Glutamatergic neuron (in vitro differentiated cells): ENCODE measurements around the gene GCH1. TPM values are rescaled to one million over a fixed set of nuclear protein-coding genes. Genes with fewer than 3 reads are reported as not detected.

Experiments used
- DNase-seq: peaks from one replicate; pipeline ENCODE4 v3.0.0; 2022
- H3K27ac Mint-ChIP-seq: one replicate; pipeline ENCODE4 v1.8.0; 2020; ENCODE audit warnings: mild to moderate bottlenecking, mixed read lengths, inconsistent platforms; ENCODE audit not compliant: unreplicated experiment
- H3K27me3 Mint-ChIP-seq: one replicate; pipeline ENCODE4 v1.8.0; 2020; ENCODE audit warnings: mild to moderate bottlenecking, moderate library complexity, mixed read lengths, inconsistent platforms; ENCODE audit not compliant: unreplicated experiment
- H3K36me3 Mint-ChIP-seq: one replicate; pipeline ENCODE4 v1.8.0; 2020; ENCODE audit warnings: mild to moderate bottlenecking, mixed read lengths, inconsistent platforms; ENCODE audit not compliant: unreplicated experiment
- H3K4me1 Mint-ChIP-seq: one replicate; pipeline ENCODE4 v1.8.0; 2020; ENCODE audit warnings: mild to moderate bottlenecking, low read depth, mixed read lengths, inconsistent platforms; ENCODE audit not compliant: unreplicated experiment
- H3K4me3 Mint-ChIP-seq: one replicate; pipeline ENCODE4 v1.8.0; 2020; ENCODE audit warnings: mild to moderate bottlenecking, mixed read lengths, inconsistent platforms; ENCODE audit not compliant: unreplicated experiment
- H3K9me3 Mint-ChIP-seq: one replicate; pipeline ENCODE4 v1.8.0; 2020; ENCODE audit warnings: mild to moderate bottlenecking, moderate library complexity, mixed read lengths, inconsistent platforms; ENCODE audit not compliant: unreplicated experiment
- total RNA-seq: library from RNA; stranded (reverse); fragmentation: NEBNext Ultra II Directional; extraction: Animal tissue kit (Norgen Biotek cat#: 25700); gene quantifications from one replicate; pipeline ENCODE4 v1.2.1, GENCODE V29; 2021; ENCODE audit not compliant: unreplicated experiment
- TF ChIP-seq, protein P1 (sequence below): fragments of 200-600 bp; sonication (generic); IDR thresholded peaks from one replicate; pipeline ENCODE4 v1.5.0; 2021; ENCODE audit not compliant: partially characterized antibody, unreplicated experiment

The GCH1 gene
- total RNA-seq, 1 donor from 2014 or later, result 2.4 TPM

DNA sequence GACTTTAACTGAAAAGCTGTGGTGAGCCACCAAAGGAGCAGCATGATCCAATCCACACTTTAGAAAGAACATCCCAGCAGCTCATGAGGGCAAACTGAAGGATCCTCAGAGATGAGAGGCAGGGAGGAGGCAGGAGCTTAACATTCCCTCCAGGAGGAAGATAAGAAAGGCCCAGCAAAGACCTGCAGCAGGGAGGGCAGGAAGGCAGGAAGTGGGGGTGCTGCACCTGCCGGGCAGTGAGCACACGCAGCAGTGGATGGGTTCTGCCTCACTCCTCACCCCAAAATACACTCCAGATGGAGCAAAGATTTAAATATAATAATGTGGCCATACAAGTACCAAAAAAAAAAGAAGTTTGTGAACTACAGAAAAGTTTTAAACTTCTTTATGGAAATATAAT is 48.4 kb downstream of the GCH1 start:
- DNase-seq, result no peak

DNA sequence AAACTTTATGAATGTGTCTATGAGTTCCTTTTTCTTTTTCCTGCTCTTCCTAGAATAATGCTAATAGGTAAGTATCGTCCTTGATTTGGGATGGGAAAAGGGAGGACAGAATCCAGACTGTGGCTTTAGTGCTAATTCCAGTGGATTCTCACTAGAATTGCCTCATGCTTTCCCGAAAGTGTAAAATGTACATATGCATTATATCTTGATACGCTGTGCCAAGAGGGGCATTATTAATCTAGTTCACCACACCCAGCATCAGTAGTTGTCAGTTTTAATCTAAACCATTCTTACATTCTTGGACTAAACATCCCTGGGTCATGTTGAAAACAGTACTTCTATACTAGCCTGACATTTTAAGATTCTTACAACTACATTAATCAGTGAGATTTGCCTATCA is 49.3 kb downstream of the GCH1 start:
- H3K4me3 Mint-ChIP-seq, result no peak overlapping the region
- no peaks in the 10 kb centered on the region for H3K36me3 Mint-ChIP-seq
- H3K27ac Mint-ChIP-seq, result no peak overlapping the region
- no peaks in the 10 kb centered on the region for H3K27me3 Mint-ChIP-seq
- H3K9me3 Mint-ChIP-seq, result peaks cover 1% of the 10 kb centered on the region
- DNase-seq, result no peak
- H3K4me1 Mint-ChIP-seq, result no peaks in the 10 kb centered on the region
- TF ChIP-seq, protein P1, sequence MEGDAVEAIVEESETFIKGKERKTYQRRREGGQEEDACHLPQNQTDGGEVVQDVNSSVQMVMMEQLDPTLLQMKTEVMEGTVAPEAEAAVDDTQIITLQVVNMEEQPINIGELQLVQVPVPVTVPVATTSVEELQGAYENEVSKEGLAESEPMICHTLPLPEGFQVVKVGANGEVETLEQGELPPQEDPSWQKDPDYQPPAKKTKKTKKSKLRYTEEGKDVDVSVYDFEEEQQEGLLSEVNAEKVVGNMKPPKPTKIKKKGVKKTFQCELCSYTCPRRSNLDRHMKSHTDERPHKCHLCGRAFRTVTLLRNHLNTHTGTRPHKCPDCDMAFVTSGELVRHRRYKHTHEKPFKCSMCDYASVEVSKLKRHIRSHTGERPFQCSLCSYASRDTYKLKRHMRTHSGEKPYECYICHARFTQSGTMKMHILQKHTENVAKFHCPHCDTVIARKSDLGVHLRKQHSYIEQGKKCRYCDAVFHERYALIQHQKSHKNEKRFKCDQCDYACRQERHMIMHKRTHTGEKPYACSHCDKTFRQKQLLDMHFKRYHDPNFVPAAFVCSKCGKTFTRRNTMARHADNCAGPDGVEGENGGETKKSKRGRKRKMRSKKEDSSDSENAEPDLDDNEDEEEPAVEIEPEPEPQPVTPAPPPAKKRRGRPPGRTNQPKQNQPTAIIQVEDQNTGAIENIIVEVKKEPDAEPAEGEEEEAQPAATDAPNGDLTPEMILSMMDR, result no peak

More for the DNA sequence above, 48.4 kb downstream of the GCH1 start:
- Mint-ChIP-seq H3K9me3 (peaks cover 1% of the 10 kb centered on the region), H3K4me1 (no peaks in the 10 kb centered on the region), H3K27me3 (no peaks in the 10 kb centered on the region), H3K27ac (no peak overlapping the region), H3K4me3 (no peak overlapping the region), H3K36me3 (no peaks in the 10 kb centered on the region)
- TF ChIP-seq, protein P1, result no peak

DNA sequence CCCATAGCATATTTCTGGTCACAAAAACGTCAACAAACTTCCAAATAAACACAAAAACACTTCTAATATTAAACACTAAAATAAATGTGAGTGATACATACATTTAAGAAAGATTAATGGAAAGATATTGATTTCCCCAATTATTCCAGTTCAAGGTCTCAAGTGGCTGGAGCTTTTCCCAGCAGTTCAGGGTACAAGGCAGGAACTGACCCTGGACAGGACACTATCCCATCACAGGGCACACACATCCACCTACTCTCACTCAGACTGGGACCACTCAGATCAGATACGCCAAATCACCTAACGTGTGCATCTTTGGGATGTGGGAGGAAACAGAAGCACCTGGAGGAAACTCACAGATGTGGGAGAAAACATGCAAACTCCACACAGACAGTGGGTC is 50.4 kb downstream of the GCH1 start:
- peaks cover 1% of the 10 kb centered on the region for H3K9me3 Mint-ChIP-seq
- DNase-seq, result no peak
- H3K36me3 Mint-ChIP-seq, result no peaks in the 10 kb centered on the region
- no peaks in the 10 kb centered on the region for H3K27me3 Mint-ChIP-seq
- TF ChIP-seq, protein P1, result no peak
- H3K4me3 Mint-ChIP-seq, result no peak overlapping the region
- no peaks in the 10 kb centered on the region for H3K4me1 Mint-ChIP-seq
- no peak overlapping the region for H3K27ac Mint-ChIP-seq

DNA sequence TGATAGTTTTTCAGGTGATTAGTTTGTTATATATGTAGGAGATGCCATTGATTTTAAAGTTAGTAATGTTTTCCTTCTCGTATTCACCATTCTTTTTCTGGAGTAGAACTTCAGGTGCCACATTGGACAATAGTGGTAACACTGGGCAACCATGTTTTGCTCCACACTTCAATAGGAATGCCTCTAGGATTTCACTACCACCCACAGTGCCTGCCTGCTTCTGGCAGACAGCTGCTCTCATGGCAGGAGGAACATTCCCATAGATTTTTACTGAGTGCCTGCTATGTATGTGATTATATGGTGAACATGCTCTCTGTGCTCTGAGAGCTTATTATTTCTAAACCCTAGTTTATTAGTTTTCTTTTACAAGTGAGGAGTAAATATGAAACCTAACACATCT is 53.7 kb downstream of the GCH1 start:
- no peak overlapping the region for H3K27ac Mint-ChIP-seq
- DNase-seq, result no peak
- TF ChIP-seq, protein P1, result no peak
- H3K27me3 Mint-ChIP-seq, result no peaks in the 10 kb centered on the region
- no peaks in the 10 kb centered on the region for H3K36me3 Mint-ChIP-seq
- no peak overlapping the region for H3K4me3 Mint-ChIP-seq
- H3K4me1 Mint-ChIP-seq, result no peaks in the 10 kb centered on the region
- H3K9me3 Mint-ChIP-seq, result peaks cover 1% of the 10 kb centered on the region

DNA sequence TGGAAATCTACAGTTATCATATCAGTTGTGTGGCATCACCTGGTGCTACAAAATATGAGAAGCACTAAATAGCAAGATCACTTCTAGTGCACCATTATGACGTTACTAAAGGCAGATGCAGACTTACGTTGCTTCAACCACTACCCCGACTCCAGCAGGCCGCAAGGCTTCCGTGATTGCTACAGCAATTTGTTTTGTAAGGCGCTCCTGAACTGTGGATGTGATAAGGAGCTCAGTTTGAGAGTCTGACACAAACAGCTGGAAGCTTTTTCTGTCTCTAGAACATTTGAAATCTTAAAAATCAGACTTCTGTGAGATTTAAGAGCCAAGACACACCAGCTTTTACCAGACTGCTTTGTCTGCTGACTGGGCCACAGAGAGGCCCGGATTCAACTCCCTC is 57.0 kb downstream of the GCH1 start:
- Mint-ChIP-seq H3K36me3 (no peaks in the 10 kb centered on the region), H3K9me3 (no peaks in the 10 kb centered on the region), H3K4me3 (no peak overlapping the region), H3K27me3 (no peaks in the 10 kb centered on the region), H3K27ac (no peak overlapping the region), H3K4me1 (no peaks in the 10 kb centered on the region)
- TF ChIP-seq, protein P1, result no peak
- no peak for DNase-seq
